GM10847 (cell line): Measurements from ENCODE around the gene FBXL17.

Source experiments
- POLR2A ChIP-seq: IDR thresholded peaks from 2 replicates; pipeline ENCODE4 v1.6.1; 2011; ENCODE audit not compliant: insufficient read length; ENCODE audit errors: extremely low read depth

Gene FBXL17

DNA sequence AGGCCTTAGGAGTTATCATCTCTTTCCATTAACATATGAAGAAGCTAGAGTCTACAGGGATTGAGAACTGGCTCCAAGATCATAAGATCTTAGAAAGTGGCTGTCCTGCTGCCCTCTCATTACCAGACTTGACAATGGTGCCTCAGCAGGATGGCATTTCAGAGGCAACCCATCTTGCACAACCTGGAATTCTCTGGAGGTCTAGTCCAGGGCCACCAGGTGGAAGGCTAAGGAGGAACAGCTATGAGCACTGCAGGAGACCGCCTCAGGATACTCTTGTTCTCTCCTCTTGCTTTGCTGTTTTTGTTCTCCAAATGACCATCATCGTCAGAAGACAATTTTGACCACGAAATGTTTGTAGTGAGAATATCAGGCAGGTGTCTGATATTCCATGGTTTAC lies 322.6 kb downstream of the FBXL17 start:
- no peak for TF ChIP-seq POLR2A

GRCh38 chr5:108054349-108054748 lies 327.5 kb downstream of the FBXL17 start:
- TF ChIP-seq POLR2A = no peak

- TF ChIP-seq POLR2A = no peak
Measured at GRCh38 chr5:108046955-108047670, 334.8 kb downstream of the FBXL17 start.

- TF ChIP-seq POLR2A = no peak
Measured at GRCh38 chr5:108036482-108036881, 345.4 kb downstream of the FBXL17 start.

GRCh38 chr5:108028883-108029282 lies 353.0 kb downstream of the FBXL17 start:
- no peak for TF ChIP-seq POLR2A

GRCh38 chr5:108028412-108028811 lies 353.5 kb downstream of the FBXL17 start:
- TF ChIP-seq POLR2A = no peak

- TF ChIP-seq POLR2A = no peak
Measured at GRCh38 chr5:108025957-108026356, 355.9 kb downstream of the FBXL17 start.

- no peak for TF ChIP-seq POLR2A
Measured at GRCh38 chr5:108024986-108025385, 356.9 kb downstream of the FBXL17 start.

DNA sequence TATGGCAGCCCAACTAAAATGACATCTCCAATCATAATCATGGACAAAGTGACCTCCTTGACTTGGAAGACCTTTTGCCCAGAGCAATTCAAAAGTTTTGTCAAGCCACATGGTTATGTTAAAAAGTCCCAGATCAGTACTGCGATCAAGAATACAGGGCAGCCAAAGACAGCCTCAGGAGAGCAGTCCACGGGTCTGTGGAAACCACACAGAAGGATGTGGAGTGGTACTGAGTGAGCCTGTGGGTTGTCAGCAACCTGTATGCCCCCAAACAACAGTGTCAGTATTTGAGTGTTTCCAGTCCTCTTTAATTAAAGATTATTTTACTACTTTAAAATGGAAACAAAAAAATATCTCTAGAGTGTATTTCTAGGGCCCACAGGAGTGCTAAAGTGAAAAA lies 365.8 kb downstream of the FBXL17 start:
- TF ChIP-seq POLR2A = no peak

DNA sequence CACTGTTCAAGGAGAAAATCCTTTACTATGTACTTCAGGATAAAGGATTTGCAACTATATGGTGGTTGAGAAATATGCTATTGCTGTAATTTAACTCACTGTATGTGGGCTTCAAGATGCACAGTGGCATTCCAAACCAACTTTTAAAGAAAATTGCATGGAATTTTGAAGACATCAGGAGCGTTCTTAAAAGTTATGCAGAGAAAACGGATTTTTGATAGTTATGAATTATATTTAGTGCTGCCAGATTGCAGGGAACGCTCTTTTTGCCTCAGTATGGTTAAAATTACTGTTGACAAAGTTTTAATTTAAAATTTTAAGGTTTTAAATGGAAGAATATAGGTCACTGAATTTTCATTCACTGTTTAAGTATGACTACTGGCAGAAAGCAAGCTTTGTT lies 375.1 kb downstream of the FBXL17 start:
- no peak for TF ChIP-seq POLR2A

DNA sequence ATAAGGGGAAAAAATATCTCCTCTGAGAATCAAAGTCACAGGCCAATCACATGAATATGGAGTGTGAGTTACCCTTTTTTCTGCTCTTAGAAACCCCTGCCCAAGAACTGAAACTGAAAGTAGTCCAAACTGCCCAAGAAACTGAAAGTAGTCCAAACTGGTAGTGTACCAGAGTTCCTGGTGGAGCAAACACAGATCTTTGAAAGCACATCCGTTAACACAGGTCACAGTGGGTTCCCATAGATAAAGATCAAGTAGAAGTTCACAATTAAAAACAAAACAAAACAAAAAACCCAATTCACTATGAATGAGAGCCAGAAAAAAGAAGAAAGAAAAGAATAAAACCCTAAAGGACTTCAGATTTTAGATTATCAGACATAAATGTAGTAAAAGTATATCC lies 378.7 kb downstream of the FBXL17 start:
- TF ChIP-seq POLR2A = no peak

- no peak for TF ChIP-seq POLR2A
Measured at GRCh38 chr5:108001222-108001621, 380.7 kb downstream of the FBXL17 start.

DNA sequence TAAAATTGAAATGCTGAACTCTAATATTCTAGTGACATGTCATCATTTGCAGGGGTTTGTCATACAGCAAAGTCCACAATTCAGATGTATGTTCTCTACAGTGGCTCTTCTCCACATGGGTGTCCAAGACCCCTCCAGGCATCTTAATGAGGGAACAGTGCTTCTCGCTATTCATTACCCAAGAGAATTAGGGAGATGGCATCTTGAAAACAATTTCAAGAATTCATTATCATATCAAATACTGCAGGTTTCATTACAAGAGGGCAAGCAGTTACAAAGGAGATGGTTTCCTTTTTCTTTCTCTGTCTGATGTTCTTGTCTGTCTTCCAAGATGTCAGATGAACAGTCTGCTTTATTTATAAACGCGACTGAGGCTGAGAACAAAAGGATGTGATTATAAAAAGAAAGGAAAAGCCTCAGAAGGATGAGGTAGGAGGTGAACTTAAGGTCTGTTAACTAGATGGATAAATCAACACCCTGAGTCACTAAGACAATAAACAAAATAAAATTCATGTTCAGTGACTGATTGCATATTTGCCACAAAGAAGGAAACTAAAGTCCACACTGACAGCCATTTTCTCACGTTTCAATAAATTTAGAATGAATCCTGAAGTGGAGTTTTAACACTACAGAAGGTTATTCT lies 384.4 kb downstream of the FBXL17 start:
- no peak for TF ChIP-seq POLR2A

DNA sequence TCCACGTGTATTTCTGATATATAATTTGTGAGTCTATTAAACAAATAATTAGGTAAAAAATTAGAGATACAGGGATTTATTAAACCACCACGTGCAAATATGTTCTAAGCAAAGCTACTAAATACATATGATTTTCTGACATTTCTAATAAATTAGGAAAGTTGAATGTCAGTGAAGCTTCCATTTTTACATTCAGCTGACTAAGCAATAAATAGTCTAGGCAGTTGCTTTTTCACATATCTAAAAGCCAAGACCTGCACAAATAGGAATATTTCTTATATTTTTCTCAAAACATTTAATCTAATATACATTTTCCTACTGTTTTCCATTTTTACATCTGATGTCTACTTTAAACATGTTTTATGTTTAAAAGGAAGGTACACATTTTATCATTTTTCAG lies 388.6 kb downstream of the FBXL17 start:
- TF ChIP-seq POLR2A = no peak

DNA sequence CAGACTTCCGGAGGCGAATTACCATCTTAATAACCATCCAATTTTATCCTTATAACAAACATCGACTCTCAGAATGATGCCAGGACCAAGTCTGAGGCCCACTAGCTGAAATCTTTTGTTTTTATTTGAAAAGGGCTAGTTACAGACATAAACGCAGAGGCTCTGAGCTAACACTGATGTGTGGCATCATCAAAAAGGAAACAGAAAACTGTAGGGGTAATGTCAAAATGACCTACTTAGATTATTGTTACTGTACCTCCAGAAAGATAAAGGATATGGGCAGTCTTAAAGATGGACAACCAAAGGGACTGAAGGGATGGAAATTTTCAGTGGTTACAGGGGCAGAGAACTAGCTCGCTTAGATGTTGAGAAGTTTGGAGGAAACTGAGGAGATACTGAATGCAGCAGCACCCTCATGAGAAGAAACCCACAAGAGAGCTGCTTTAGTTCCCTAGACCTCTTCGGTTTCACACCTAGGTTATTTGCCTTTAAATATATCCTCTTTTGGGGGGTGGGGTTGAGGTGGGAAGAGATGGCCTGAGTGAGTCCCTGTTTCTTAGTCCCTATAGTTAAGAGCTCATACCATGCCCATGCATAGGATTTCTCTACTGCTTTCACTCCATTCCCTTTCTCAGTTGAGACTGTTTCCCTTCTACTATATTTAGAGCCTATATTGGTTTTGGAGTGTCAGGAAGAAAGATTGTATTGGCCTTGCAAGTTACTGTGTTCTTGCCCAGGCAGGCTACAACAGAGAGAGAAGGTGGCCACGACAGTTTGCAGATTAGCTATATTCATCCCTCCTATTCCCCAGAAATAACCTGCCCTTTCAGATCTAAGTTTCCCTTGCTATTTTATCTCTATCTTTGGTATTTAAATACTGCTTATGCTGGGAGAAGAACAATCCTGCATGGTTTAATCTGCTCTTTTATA lies 390.8 kb downstream of the FBXL17 start:
- TF ChIP-seq POLR2A = no peak

DNA sequence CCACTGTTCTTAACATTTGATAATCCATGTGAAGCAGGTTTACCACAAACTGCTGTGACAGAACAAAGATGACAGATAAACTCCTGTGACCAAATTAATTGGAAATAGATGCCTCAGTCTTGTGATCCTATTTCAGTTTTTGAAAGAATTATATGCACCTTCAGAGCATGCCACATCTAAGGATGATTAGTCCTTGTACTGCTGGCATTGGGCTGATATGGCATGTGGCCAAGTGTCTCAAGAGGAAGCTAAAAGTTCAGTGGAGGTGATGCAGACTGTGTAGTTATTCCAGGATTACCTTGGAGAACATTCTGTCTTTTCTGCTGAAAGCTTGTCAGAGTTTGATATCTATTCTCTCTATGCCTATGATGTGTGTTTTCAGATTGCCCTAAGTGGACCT lies 396.8 kb downstream of the FBXL17 start:
- no peak for TF ChIP-seq POLR2A
